ENCODE measurements around the gene POP7.

Gene POP7

DNA sequence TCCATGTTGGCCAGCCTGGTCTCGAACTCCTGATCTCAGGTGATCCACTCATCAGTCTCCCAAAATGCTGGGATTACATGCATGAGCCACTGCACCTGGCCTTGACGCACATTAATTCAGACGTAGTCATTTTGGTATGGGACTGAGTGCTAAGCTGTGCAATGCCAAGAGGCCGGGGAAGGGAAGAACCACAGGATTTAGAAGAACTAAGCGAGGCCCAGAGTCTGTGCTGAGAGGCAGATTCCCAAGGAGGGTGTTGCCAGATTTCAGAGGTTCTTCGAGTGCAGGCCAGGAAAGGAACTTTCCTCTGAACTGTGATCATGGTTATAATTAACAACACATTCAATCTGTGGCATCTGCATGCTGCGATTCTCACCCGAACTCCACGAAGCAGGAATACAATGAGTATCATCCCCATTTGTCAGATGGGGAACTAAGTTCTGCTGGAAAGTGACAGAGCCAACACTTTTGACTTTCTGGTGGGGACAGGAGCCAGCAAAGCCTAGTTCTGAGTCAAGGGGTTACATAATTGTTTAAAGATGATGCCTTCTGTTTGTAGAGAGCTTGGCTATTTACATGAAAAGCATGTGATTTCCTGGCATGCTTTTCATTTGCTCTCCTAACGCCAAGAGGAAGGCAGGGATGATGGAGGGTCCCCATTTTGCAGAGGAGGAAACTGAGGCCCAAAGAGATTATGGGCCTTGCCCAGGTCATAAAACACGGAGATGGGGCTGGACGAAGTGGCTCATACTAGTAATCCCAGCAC, 21.3 kb downstream of the POP7 start:
- POLR2A ChIA-PET = interaction anchor here (2.0 kb wide), 1 partner anchor 21 kb away, joined by 8 read pairs; the partner anchor contains the start of gene POP7
- TF ChIP-seq L3MBTL2 (conservative IDR thresholded peaks at IDR 0.05) (no peak), FOXK2 (IDR thresholded peaks at IDR 0.05) (no peak), PKNOX1 (IDR thresholded peaks at IDR 0.05) (no peak), ZNF384 (IDR thresholded peaks at IDR 0.05) (no peak), SUZ12 (IDR thresholded peaks at IDR 0.05) (no peak), FOXA1 (IDR thresholded peaks at IDR 0.05) (no peak), FOXM1 (IDR thresholded peaks at IDR 0.05; ENCODE audit: borderline replicate concordance) (no peak), TARDBP (IDR thresholded peaks at IDR 0.05) (no peak), BHLHE40 (IDR thresholded peaks at IDR 0.05; ENCODE audit: borderline replicate concordance) (no peak), HDGF (IDR thresholded peaks at IDR 0.05; ENCODE audit: borderline replicate concordance) (no peak), ARNT (IDR thresholded peaks at IDR 0.05) (no peak)

DNA sequence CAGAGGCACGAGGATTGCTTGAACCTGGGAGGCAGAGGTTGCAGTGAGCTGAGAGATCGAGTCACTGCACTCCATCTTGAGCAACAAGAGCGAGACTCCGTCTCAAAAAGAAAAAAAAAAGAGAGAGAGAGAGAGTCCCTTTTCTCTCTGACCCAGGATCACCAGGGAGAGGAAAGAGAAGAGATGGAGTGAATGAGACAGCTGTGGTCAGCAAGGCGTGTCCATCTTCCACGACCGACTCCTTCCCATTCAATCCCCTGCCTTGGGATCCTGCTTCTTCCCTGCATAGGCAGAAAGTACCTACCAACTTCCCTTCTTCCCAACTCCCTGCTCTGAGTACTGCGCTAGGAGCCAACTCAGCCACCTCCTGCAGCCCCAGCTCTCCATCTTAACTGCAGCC, 22.3 kb downstream of the POP7 start:
- CTCF ChIA-PET = interaction anchor here (1.4 to 2.2 kb wide), 2 partner anchors 23 to 124 kb away, joined by 5 to 11 read pairs; partner anchors contain the start of genes POP7 and SLC12A9
- DNase-seq (ENCODE audit: extremely low spot score) = no peak
- POLR2A ChIA-PET = interaction anchor here (2.0 kb wide), 1 partner anchor 22 kb away, joined by 8 read pairs; the partner anchor contains the start of gene POP7
- TF ChIP-seq ELF4 (IDR thresholded peaks at IDR 0.05) = no peak
- TF ChIP-seq FOXA1 (IDR thresholded peaks at IDR 0.05) = no peak
- no peak for TF ChIP-seq BHLHE40 (IDR thresholded peaks at IDR 0.05; ENCODE audit: borderline replicate concordance)
- TF ChIP-seq SP1 (IDR thresholded peaks at IDR 0.05) = no peak
- TF ChIP-seq L3MBTL2 (conservative IDR thresholded peaks at IDR 0.05) = no peak
- TF ChIP-seq FOXK2 (IDR thresholded peaks at IDR 0.05) = no peak
- no peak for TF ChIP-seq ARNT (IDR thresholded peaks at IDR 0.05)
- no peak for TF ChIP-seq PKNOX1 (IDR thresholded peaks at IDR 0.05)

More for the DNA sequence above, 21.3 kb downstream of the POP7 start:
- CTCF ChIA-PET = interaction anchor here (0.6 to 2.2 kb wide), 4 partner anchors 21 to 159 kb away, joined by 3 to 11 read pairs (median 4); partner anchors contain the start of genes GIGYF1, POP7 and SLC12A9
- DNase-seq (ENCODE audit: extremely low spot score) = no peak

DNA sequence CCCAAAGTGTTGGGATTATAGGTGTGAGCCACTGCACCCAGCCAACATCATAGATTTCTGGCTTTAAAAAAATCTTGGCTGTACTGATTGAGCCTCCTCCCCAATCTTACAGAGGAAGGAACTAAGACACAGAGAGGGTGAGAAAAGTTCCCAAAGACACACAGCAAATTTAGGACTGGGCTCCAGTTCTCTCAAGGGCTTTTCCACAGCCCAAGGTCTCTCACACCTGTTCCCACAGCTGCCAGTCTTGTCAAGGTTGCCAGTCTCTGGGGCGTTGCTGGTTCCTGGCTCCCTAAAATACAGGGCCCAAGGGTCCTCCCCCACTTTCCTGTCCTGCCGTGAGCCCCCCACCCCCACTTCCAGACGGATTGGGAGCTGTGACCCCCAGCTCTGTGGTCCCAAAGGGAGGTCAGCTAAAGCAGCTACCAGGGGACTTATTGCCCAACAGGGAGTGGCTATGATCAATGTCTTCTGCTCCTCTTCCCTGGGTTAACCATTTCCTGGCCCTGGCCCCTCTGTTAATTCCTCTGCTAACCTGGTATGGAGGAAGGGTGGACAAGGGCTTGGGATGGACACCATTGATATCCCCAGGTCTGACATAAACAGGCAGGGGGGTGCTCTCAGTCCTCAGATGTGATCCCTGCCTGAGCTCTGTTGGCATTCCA, 24.3 kb downstream of the POP7 start:
- ChIA-PET POLR2A (interaction anchor here (1.6 kb wide), 1 partner anchor 24 kb away, joined by 7 read pairs; the partner anchor contains the start of gene POP7), CTCF (interaction anchor here (0.6 to 0.7 kb wide), 2 partner anchors 113 to 171 kb away, joined by 3 to 4 read pairs; no protein-coding TSS in a partner anchor)
- TF ChIP-seq FOXK2 (IDR thresholded peaks at IDR 0.05) (no peak), PKNOX1 (IDR thresholded peaks at IDR 0.05) (no peak), BHLHE40 (IDR thresholded peaks at IDR 0.05; ENCODE audit: borderline replicate concordance) (no peak), ARNT (IDR thresholded peaks at IDR 0.05) (no peak), TARDBP (IDR thresholded peaks at IDR 0.05) (no peak), NFRKB (IDR thresholded peaks at IDR 0.05) (no peak), L3MBTL2 (conservative IDR thresholded peaks at IDR 0.05) (no peak), HDGF (IDR thresholded peaks at IDR 0.05; ENCODE audit: borderline replicate concordance) (no peak), CTBP1 (IDR thresholded peaks at IDR 0.05; ENCODE audit: borderline replicate concordance) (no peak), ELF4 (IDR thresholded peaks at IDR 0.05) (no peak), FOXA1 (IDR thresholded peaks at IDR 0.05) (no peak), ZNF384 (IDR thresholded peaks at IDR 0.05) (no peak), LEF1 (IDR thresholded peaks at IDR 0.05; ENCODE audit: borderline replicate concordance) (no peak)
- DNase-seq (ENCODE audit: extremely low spot score) = no peak

GRCh38 chr7:100731937-100732636, 26.2 kb downstream of the POP7 start:
- ChIA-PET CTCF (interaction anchor here (0.7 kb wide), 3 partner anchors 16 to 67 kb away, joined by 4 read pairs; no protein-coding TSS in a partner anchor), POLR2A (no interaction called here)

More at GRCh38 chr7:100731937-100732636, 26.2 kb downstream of the POP7 start:
- DNase-seq (ENCODE audit: extremely low spot score) = no peak
- TF ChIP-seq LEF1 (IDR thresholded peaks at IDR 0.05; ENCODE audit: borderline replicate concordance) (no peak), PKNOX1 (IDR thresholded peaks at IDR 0.05) (no peak), ZNF384 (IDR thresholded peaks at IDR 0.05) (no peak), FOXM1 (IDR thresholded peaks at IDR 0.05; ENCODE audit: borderline replicate concordance) (no peak), FOXA1 (IDR thresholded peaks at IDR 0.05) (no peak), CTBP1 (IDR thresholded peaks at IDR 0.05; ENCODE audit: borderline replicate concordance) (no peak), HDGF (IDR thresholded peaks at IDR 0.05; ENCODE audit: borderline replicate concordance) (no peak), BHLHE40 (IDR thresholded peaks at IDR 0.05; ENCODE audit: borderline replicate concordance) (no peak), L3MBTL2 (conservative IDR thresholded peaks at IDR 0.05) (no peak), SP1 (IDR thresholded peaks at IDR 0.05) (no peak), SUZ12 (IDR thresholded peaks at IDR 0.05) (no peak), TARDBP (IDR thresholded peaks at IDR 0.05) (no peak), NFRKB (IDR thresholded peaks at IDR 0.05) (no peak), ELF4 (IDR thresholded peaks at IDR 0.05) (no peak)
